Neural crest cell (in vitro differentiated cells): ENCODE data around the gene TAOK2. TPM values are rescaled to one million over a fixed set of nuclear protein-coding genes. Genes with fewer than 3 reads are reported as not detected.

ENCODE experiments used
- DNase-seq: peaks from one replicate; pipeline ENCODE4 v3.0.0; 2021; ENCODE audit warnings: low read depth, mixed read lengths, low spot score
- H3K27ac Mint-ChIP-seq: one replicate; pipeline ENCODE4 v1.8.0; 2021; ENCODE audit warnings: mild to moderate bottlenecking, mixed read lengths; ENCODE audit not compliant: unreplicated experiment
- H3K27me3 Mint-ChIP-seq: 2 replicates; pipeline ENCODE4 v1.8.0; 2021; ENCODE audit warnings: low read depth, mild to moderate bottlenecking, mixed read lengths
- H3K36me3 Mint-ChIP-seq: 2 replicates; pipeline ENCODE4 v1.8.0; 2021; ENCODE audit warnings: low read depth, mild to moderate bottlenecking, mixed read lengths
- H3K4me1 Mint-ChIP-seq: 2 replicates; pipeline ENCODE4 v1.8.0; 2021; ENCODE audit warnings: mixed read lengths
- H3K4me3 Mint-ChIP-seq: one replicate; pipeline ENCODE4 v1.8.0; 2021; ENCODE audit warnings: mild to moderate bottlenecking, mixed read lengths
- H3K9me3 Mint-ChIP-seq: 2 replicates; pipeline ENCODE4 v1.8.0; 2021; ENCODE audit warnings: mixed read lengths
- CTCF ChIP-seq: fragments of 200-600 bp; sonication (generic); conservative IDR thresholded peaks from 2 replicates; pipeline ENCODE4 v1.5.0; 2021; ENCODE audit warnings: antibody characterized with exemption, mild to moderate bottlenecking
- total RNA-seq: library from RNA; stranded (reverse); gene quantifications from 2 replicates; pipeline ENCODE4 v1.2.1, GENCODE V29; 2021

TAOK2 gene
- total RNA-seq, 1 donor from 2014 or later, result 73.2 TPM

DNA sequence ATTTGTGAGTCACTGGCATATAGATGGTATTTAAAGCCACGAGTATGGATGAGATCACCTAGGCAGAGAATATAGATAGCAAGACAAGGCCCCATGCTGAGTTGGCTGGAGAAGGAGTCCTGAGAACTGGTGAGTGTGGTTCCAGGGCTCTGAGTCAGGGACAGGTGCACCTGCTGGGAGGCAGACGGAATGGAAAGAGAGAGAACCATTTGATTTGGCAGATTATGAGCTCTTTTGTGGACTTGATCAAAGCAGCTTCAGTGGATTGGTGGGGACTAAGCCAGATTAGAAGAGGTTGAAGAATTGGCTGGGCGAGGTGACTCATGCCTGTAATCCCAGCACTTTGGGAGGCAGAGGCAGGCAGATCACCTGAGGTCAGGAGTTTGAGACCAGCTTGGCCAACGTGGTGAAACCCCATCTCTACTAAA is 45.1 kb downstream of the TAOK2 start:
- Mint-ChIP-seq H3K27ac (no peak overlapping the region), H3K9me3 (no peaks in the 10 kb centered on the region), H3K4me3 (peak overlapping the region; percentile 56), H3K27me3 (peaks cover 4% of the 10 kb centered on the region), H3K4me1 (peaks cover 5% of the 10 kb centered on the region), H3K36me3 (no peaks in the 10 kb centered on the region)
- DNase-seq, result no peak
- TF ChIP-seq CTCF, result no peak

DNA sequence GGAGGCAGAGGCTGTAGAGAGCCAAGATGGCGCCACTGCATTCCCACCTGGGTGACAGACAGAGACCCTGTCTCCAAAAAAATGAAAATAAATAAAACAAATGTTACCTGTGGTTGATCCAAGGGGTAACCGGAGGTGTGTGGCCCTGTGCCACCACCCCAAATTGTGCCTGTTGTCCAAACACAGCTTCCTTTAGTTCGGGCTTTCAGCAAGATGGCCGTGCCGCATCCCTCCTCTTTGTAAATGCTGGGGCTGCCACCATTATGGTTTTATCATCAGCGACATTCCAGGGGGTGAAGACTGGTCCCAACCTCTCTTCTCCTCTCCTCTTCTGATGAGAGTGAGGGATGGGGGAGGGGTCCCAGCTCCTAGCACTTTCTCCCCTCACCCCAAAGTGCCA is 49.2 kb downstream of the TAOK2 start, which contains the start of gene C16orf92:
Gene C16orf92 (plus strand): TSS at position 312 of the 400 bp plus-strand sequence. CDS start 143 bp downstream, outside the sequence.
- H3K27me3 Mint-ChIP-seq, result peaks cover 13% of the 10 kb centered on the region
- TF ChIP-seq CTCF, result no peak
- DNase-seq, result no peak
- no peaks in the 10 kb centered on the region for H3K9me3 Mint-ChIP-seq
- H3K4me3 Mint-ChIP-seq, result no peak within 1 kb of the TSS
- no peaks in the 10 kb centered on the region for H3K36me3 Mint-ChIP-seq
- H3K4me1 Mint-ChIP-seq, result peaks cover 7% of the 10 kb centered on the region
- H3K27ac Mint-ChIP-seq, result peak within 1 kb of the TSS; percentile 19

DNA sequence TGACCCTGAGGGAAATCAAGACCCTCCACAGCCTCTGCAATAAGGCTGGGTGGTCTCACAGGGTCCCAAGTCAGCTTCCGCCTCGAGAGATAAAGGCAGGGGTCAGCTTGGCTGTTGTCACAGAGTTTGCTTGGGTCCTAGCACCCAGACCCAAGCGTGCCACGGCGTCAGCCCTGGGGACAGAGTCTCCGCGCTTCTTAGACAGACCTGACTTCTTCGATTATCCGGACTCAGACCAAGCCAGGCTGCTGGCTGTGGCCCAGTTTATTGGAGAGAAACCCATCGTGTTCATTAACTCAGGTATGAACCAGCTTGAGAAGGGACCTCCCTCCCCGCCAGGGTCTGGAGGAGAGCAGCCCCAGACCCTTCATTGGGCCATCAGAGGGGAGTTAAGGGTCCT is 49.9 kb downstream of the TAOK2 start:
- no peak for DNase-seq
- no peak for TF ChIP-seq CTCF
- Mint-ChIP-seq H3K36me3 (no peaks in the 10 kb centered on the region), H3K4me3 (no peak overlapping the region), H3K9me3 (no peaks in the 10 kb centered on the region), H3K27me3 (peaks cover 16% of the 10 kb centered on the region), H3K27ac (peak overlapping the region; percentile 19), H3K4me1 (peaks cover 10% of the 10 kb centered on the region)

DNA sequence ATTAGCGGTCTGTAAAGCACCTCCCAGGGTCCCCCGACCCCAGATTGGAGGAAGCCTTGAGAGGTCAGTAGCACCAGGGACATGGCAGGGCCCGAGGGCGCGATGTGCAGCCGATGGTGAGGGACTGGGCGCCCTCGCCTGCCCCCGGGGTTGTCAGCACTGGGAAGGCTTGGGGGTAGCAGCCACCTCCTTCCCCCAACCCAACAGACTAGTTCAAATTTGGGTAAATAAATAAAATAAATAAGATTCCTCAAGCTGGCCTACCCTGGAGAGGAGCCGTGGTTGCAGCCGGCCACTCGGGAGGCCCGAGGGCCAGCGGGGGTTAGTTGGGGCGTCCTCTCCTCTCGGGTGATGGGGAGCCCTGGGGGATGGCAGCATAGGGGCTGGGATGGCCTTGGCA is 50.8 kb downstream of the TAOK2 start:
- H3K4me3 Mint-ChIP-seq, result no peak overlapping the region
- H3K4me1 Mint-ChIP-seq, result peaks cover 10% of the 10 kb centered on the region
- H3K27me3 Mint-ChIP-seq, result peaks cover 22% of the 10 kb centered on the region
- H3K9me3 Mint-ChIP-seq, result no peaks in the 10 kb centered on the region
- DNase-seq, result no peak
- no peak for TF ChIP-seq CTCF
- H3K27ac Mint-ChIP-seq, result no peak overlapping the region
- H3K36me3 Mint-ChIP-seq, result no peaks in the 10 kb centered on the region

GRCh38 chr16:30025156-30025555 is 51.5 kb downstream of the TAOK2 start:
- no peak overlapping the region for H3K4me3 Mint-ChIP-seq
- peaks cover 29% of the 10 kb centered on the region for H3K27me3 Mint-ChIP-seq
- no peak for TF ChIP-seq CTCF
- H3K36me3 Mint-ChIP-seq, result no peaks in the 10 kb centered on the region
- H3K27ac Mint-ChIP-seq, result peak overlapping the region; percentile 50
- H3K4me1 Mint-ChIP-seq, result peaks cover 14% of the 10 kb centered on the region
- no peaks in the 10 kb centered on the region for H3K9me3 Mint-ChIP-seq
- no peak for DNase-seq
